Gastrocnemius medialis (tissue), 4 donors: ENCODE results near the gene ZIC5.

Source experiments
- CTCF ChIP-seq, 5 experiments: fragments of 450-650 bp in 3 of 5; fragments of 200-600 bp in 2 of 5; sonication (generic) in 2 of 5; IDR thresholded peaks in 4 of 5; conservative IDR thresholded peaks in 1 of 5; 1 replicate in 4 of 5; 2 replicates in 1 of 5; pipeline ENCODE4 v1.5.1; 2016 to 2019; ENCODE audit warnings: antibody characterized with exemption in 5 of 5, mild to moderate bottlenecking in 3 of 5, moderate library complexity in 3 of 5
- POLR2A ChIP-seq, 2 donors: fragments of 450-650 bp; IDR thresholded peaks; one replicate each; pipeline ENCODE4 v1.6.1; 2017; ENCODE audit warnings: antibody characterized with exemption in 2 of 2, mild to moderate bottlenecking in 2 of 2, moderate library complexity in 2 of 2

GRCh38 chr13:99986741-99987140 is 15.2 kb upstream of the ZIC5 start:
- TF ChIP-seq POLR2A (IDR thresholded peaks at IDR 0.05) = no peak
- TF ChIP-seq CTCF (IDR thresholded peaks at IDR 0.05 in 4 of 5, conservative IDR thresholded peaks at IDR 0.05 in 1 of 5) = no peak
